NCI-H69 (cell line): ENCODE data around the gene STEAP1B.

Source experiments
- DNase-seq: peaks from one replicate; lab custom pipeline; 2025; lab: John Stamatoyannopoulos, UW

The STEAP1B gene

GRCh38 chr7:22371878-22372277 is 128.1 kb downstream of the STEAP1B start:
- DNase-seq: no peak
